Measurements from ENCODE around the gene TTLL9. TPM values are rescaled to one million over a fixed set of nuclear protein-coding genes. Genes with fewer than 3 reads are reported as not detected.
"Not testable (repeated sequence)": the region's sequence is repeated elsewhere in the genome, so short reads cannot be mapped to it uniquely, and the experiment has no call there.

The TTLL9 gene
- total and polyA plus RNA-seq, 4 donors = 0.06 to 0.08 TPM; not detected in 2

- TF ChIP-seq HNF4A (conservative IDR thresholded peaks at IDR 0.05) = no peak
- no peak for TF ChIP-seq NR2F2 (IDR thresholded peaks at IDR 0.05)
- TF ChIP-seq REST (IDR thresholded peaks at IDR 0.05) = no peak
- no peak for TF ChIP-seq YY1 (IDR thresholded peaks at IDR 0.05)
- no peak for TF ChIP-seq EGR1 (IDR thresholded peaks at IDR 0.05; ENCODE audit: low read depth in 2 of 2)
- no peak for TF ChIP-seq FOXA1 (IDR thresholded peaks at IDR 0.05)
- TF ChIP-seq SP1 (IDR thresholded peaks at IDR 0.05) = no peak
- no peaks in the 10 kb centered on the region for H3K36me3 ChIP-seq (ENCODE audit: control insufficient read depth in 4 of 4, insufficient read depth in 3 of 4, low read depth in 1 of 4, low read length in 3 of 4)
- H3K4me3 ChIP-seq (ENCODE audit: low read depth in 1 of 3, low read length in 3 of 3) = no peak overlapping the region
- H3K9me3 ChIP-seq (ENCODE audit: control insufficient read depth in 4 of 4, low read length in 3 of 4) = no peaks in the 10 kb centered on the region
- H3K9ac ChIP-seq (ENCODE audit: low read depth in 1 of 2, low read length in 2 of 2) = no peak overlapping the region
- H3K27ac ChIP-seq (ENCODE audit: low read depth in 1 of 2, low read length in 2 of 2) = no peak overlapping the region
- H3K4me1 ChIP-seq (ENCODE audit: control insufficient read depth in 4 of 4, insufficient read depth in 4 of 4, low read length in 3 of 4) = no peaks in the 10 kb centered on the region
- no peak for DNase-seq (ENCODE audit: low spot score)
- 83% methylated on average over 4 of the region's 4 CpGs for WGBS
- peaks cover 0 to 7% (median 0%) of the 10 kb centered on the region in 4 donors for H3K27me3 ChIP-seq (ENCODE audit: control insufficient read depth in 4 of 4, insufficient read depth in 4 of 4, low read length in 3 of 4)
These were observed 46.3 kb downstream of the TTLL9 start for GRCh38 chr20:31916708-31917107.

- 24% methylated on average over 7 of the region's 7 CpGs for WGBS
- not testable (repeated sequence) for H3K36me3 ChIP-seq (ENCODE audit: control insufficient read depth in 4 of 4, insufficient read depth in 3 of 4, low read depth in 1 of 4, low read length in 3 of 4); H3K9ac ChIP-seq (ENCODE audit: low read depth in 1 of 2, low read length in 2 of 2); DNase-seq (ENCODE audit: low spot score); H3K9me3 ChIP-seq (ENCODE audit: control insufficient read depth in 4 of 4, low read length in 3 of 4); H3K4me1 ChIP-seq (ENCODE audit: control insufficient read depth in 4 of 4, insufficient read depth in 4 of 4, low read length in 3 of 4); H3K4me3 ChIP-seq (ENCODE audit: low read depth in 1 of 3, low read length in 3 of 3); H3K27me3 ChIP-seq (ENCODE audit: control insufficient read depth in 4 of 4, insufficient read depth in 4 of 4, low read length in 3 of 4); H3K27ac ChIP-seq (ENCODE audit: low read depth in 1 of 2, low read length in 2 of 2)
These were observed 47.6 kb downstream of the TTLL9 start for GRCh38 chr20:31917962-31918412.

GRCh38 chr20:31918466-31919105 is 48.2 kb downstream of the TTLL9 start:
- no peak for TF ChIP-seq RAD21 (IDR thresholded peaks at IDR 0.05)
- H3K9ac ChIP-seq (ENCODE audit: low read depth in 1 of 2, low read length in 2 of 2) = no peak overlapping the region
- no peaks in the 10 kb centered on the region for H3K4me1 ChIP-seq (ENCODE audit: control insufficient read depth in 4 of 4, insufficient read depth in 4 of 4, low read length in 3 of 4)
- DNase-seq (ENCODE audit: low spot score) = no peak
- no peaks in the 10 kb centered on the region for H3K9me3 ChIP-seq (ENCODE audit: control insufficient read depth in 4 of 4, low read length in 3 of 4)
- WGBS = 80% methylated on average over 7 of the region's 7 CpGs
- no peak overlapping the region for H3K27ac ChIP-seq (ENCODE audit: low read depth in 1 of 2, low read length in 2 of 2)
- H3K4me3 ChIP-seq (ENCODE audit: low read depth in 1 of 3, low read length in 3 of 3) = no peak overlapping the region
- H3K36me3 ChIP-seq (ENCODE audit: control insufficient read depth in 4 of 4, insufficient read depth in 3 of 4, low read depth in 1 of 4, low read length in 3 of 4) = no peaks in the 10 kb centered on the region
- H3K27me3 ChIP-seq (ENCODE audit: control insufficient read depth in 4 of 4, insufficient read depth in 4 of 4, low read length in 3 of 4) = peaks cover 0 to 7% (median 0%) of the 10 kb centered on the region in 4 donors

- DNase-seq (ENCODE audit: low spot score) = no peak
- H3K27me3 ChIP-seq (ENCODE audit: control insufficient read depth in 4 of 4, insufficient read depth in 4 of 4, low read length in 3 of 4) = peaks cover 0 to 7% (median 0%) of the 10 kb centered on the region in 4 donors
These were observed 49.1 kb downstream of the TTLL9 start for GRCh38 chr20:31919410-31920155.

More at GRCh38 chr20:31919410-31920155, 49.1 kb downstream of the TTLL9 start:
- H3K9ac ChIP-seq (ENCODE audit: low read depth in 1 of 2, low read length in 2 of 2) = no peak overlapping the region
- 60% methylated on average over 6 of the region's 6 CpGs for WGBS
- no peak overlapping the region for H3K4me3 ChIP-seq (ENCODE audit: low read depth in 1 of 3, low read length in 3 of 3)
- TF ChIP-seq JUND (IDR thresholded peaks at IDR 0.05) (no peak), RAD21 (IDR thresholded peaks at IDR 0.05) (no peak), EGR1 (IDR thresholded peaks at IDR 0.05; ENCODE audit: low read depth in 2 of 2) (no peak), REST (IDR thresholded peaks at IDR 0.05) (no peak), CTCF (IDR thresholded peaks at IDR 0.05; ENCODE audit: low read depth, low read length, missing input control) (no peak), YY1 (IDR thresholded peaks at IDR 0.05) (no peak), NR2F2 (IDR thresholded peaks at IDR 0.05) (no peak)
- H3K9me3 ChIP-seq (ENCODE audit: control insufficient read depth in 4 of 4, low read length in 3 of 4) = no peaks in the 10 kb centered on the region
- H3K36me3 ChIP-seq (ENCODE audit: control insufficient read depth in 4 of 4, insufficient read depth in 3 of 4, low read depth in 1 of 4, low read length in 3 of 4) = no peaks in the 10 kb centered on the region
- no peak overlapping the region for H3K27ac ChIP-seq (ENCODE audit: low read depth in 1 of 2, low read length in 2 of 2)
- H3K4me1 ChIP-seq (ENCODE audit: control insufficient read depth in 4 of 4, insufficient read depth in 4 of 4, low read length in 3 of 4) = no peaks in the 10 kb centered on the region
